Dedifferentiated amniotic fluid mesenchymal stem cell (primary cell): ENCODE data around the gene VASP.

ENCODE experiments used
- DNase-seq: peaks from one replicate; pipeline ENCODE4 v3.0.0-alpha.2; 2016; ENCODE audit errors: extremely low spot score

VASP gene

GRCh38 chr19:45506989-45507871 lies at the start of gene VASP:
VASP (plus strand) TSS chr19:45507479; CDS start chr19:45507772, 293 bp downstream.
- DNase-seq = peak; percentile 69

GRCh38 chr19:45457776-45458175 lies 49.5 kb upstream of the VASP start:
- DNase-seq = no peak

- no peak for DNase-seq
Measured at GRCh38 chr19:45460807-45461347, 46.4 kb upstream of the VASP start.

GRCh38 chr19:45462174-45462573 lies 45.1 kb upstream of the VASP start:
- no peak for DNase-seq

GRCh38 chr19:45463241-45463640 lies 44.0 kb upstream of the VASP start:
- DNase-seq = no peak

- no peak for DNase-seq
Measured at GRCh38 chr19:45464274-45464673, 43.0 kb upstream of the VASP start.

- no peak for DNase-seq
Measured at GRCh38 chr19:45464852-45465441, 42.3 kb upstream of the VASP start.

GRCh38 chr19:45467115-45467455 lies 40.2 kb upstream of the VASP start:
- DNase-seq = no peak

GRCh38 chr19:45467456-45468158 lies 39.7 kb upstream of the VASP start, which contains the start of gene FOSB:
FOSB (plus strand) TSS chr19:45467996; CDS start chr19:45468587, 591 bp downstream.
- peak; percentile 96 for DNase-seq

GRCh38 chr19:45468159-45468651 lies 39.1 kb upstream of the VASP start:
- no peak for DNase-seq

- no peak for DNase-seq
Measured at GRCh38 chr19:45468803-45469131, 38.5 kb upstream of the VASP start.

GRCh38 chr19:45469132-45469944 lies 37.9 kb upstream of the VASP start:
- peak; percentile 76 for DNase-seq

GRCh38 chr19:45469945-45470761 lies 37.1 kb upstream of the VASP start:
- peak; percentile 63 for DNase-seq

- DNase-seq = no peak
Measured at GRCh38 chr19:45470762-45471081, 36.6 kb upstream of the VASP start.

GRCh38 chr19:45471111-45471930 lies 36.0 kb upstream of the VASP start:
- no peak for DNase-seq

GRCh38 chr19:45471931-45472562 lies 35.2 kb upstream of the VASP start:
- DNase-seq = no peak

- DNase-seq = peak; percentile 33
Measured at GRCh38 chr19:45472563-45473366, 34.5 kb upstream of the VASP start.

GRCh38 chr19:45473367-45473681 lies 34.0 kb upstream of the VASP start:
- no peak for DNase-seq
